Measurements from ENCODE around the gene CDK6.
"Not testable (repeated sequence)": the region's sequence is repeated elsewhere in the genome, so short reads cannot be mapped to it uniquely, and the experiment has no call there.

DNA sequence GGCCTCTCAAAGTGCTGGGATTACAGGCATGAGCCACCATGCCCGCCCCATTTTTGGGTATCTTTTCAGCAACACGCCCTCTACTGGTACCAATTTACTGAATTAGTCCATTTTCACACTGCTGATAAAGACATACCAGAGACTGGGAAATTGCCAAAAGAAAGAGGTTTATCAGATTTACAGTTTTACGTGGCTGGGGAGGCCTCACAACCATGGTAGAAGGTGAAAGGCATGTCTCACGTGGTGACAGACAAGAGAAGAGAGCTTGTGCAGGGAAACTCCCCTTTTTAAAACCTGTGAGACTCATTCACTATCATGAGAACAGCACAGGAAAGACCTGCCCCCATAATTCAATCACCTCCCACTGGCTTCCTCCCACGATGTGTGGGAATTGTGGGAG, 27.8 kb upstream of the CDK6 start:
- not testable (repeated sequence) for TF ChIP-seq EZH2 (IDR thresholded peaks at IDR 0.05; ENCODE audit: insufficient read depth, poor library complexity, severe bottlenecking); EZH2phosphoT487 (IDR thresholded peaks at IDR 0.05; ENCODE audit: insufficient read depth, low read depth)

Data from GM23248 (cell line).